Thoracic aorta (tissue), 2 donors: Measurements from ENCODE around the gene SPRTN. TPM values are rescaled to one million over a fixed set of nuclear protein-coding genes. Genes with fewer than 3 reads are reported as not detected.

Experiments
- ATAC-seq: fragments of 150-250 bp; one replicate; pipeline ENCODE4 v1.8.0; 2017; ENCODE audit warnings: low read depth; ENCODE audit not compliant: insufficient number of reproducible peaks, low FRiP score
- DNase-seq: peaks from one replicate; pipeline ENCODE4 v3.0.0-alpha.2; 2020; ENCODE audit warnings: low spot score
- H3K27ac ChIP-seq, 2 donors: fragments of 200-600 bp; sonication (generic); 1 replicate in 1 of 2; 2 replicates in 1 of 2; pipeline ENCODE4 v1.5.1; 2016; ENCODE audit warnings: mild to moderate bottlenecking in 2 of 2, moderate library complexity in 2 of 2
- H3K27me3 ChIP-seq: fragments of 200-600 bp; sonication (generic); replicated peaks from 2 replicates; pipeline ENCODE4 v1.6.0; 2016; ENCODE audit warnings: mild to moderate bottlenecking; ENCODE audit not compliant: insufficient read depth
- H3K36me3 ChIP-seq: fragments of 200-600 bp; sonication (generic); one replicate; pipeline ENCODE4 v1.5.1; 2016
- H3K4me1 ChIP-seq, 2 donors: fragments of 200-600 bp; sonication (generic); 1 replicate in 1 of 2; 2 replicates in 1 of 2; pipeline versions ENCODE4 v1.5.1 to v1.6.0; 2016; ENCODE audit warnings: low read depth in 2 of 2, mild to moderate bottlenecking in 1 of 2; ENCODE audit not compliant: control insufficient read depth in 1 of 2
- H3K4me3 ChIP-seq: fragments of 200-600 bp; sonication (generic); 2 replicates; pipeline ENCODE4 v1.5.1; 2016; ENCODE audit warnings: mild to moderate bottlenecking
- H3K9me3 ChIP-seq: fragments of 200-600 bp; sonication (generic); 2 replicates; pipeline ENCODE4 v1.5.1; 2016
- total RNA-seq, 2 donors: library from RNA; depleted of rRNA; stranded (reverse); fragments of >200 nt; gene quantifications; one replicate each; pipeline versions ENCODE4 v1.1.0 to v1.2.3, GENCODE V29; 2016
- TF ChIP-seq, protein P1 (sequence below): fragments of 200-600 bp; sonication (generic); IDR thresholded peaks from one replicate; pipeline ENCODE4 v1.5.1; 2019; ENCODE audit warnings: antibody characterized with exemption

The SPRTN gene
- total RNA-seq, 2 donors from 2014 or later: 12.7 to 18.4 TPM

DNA sequence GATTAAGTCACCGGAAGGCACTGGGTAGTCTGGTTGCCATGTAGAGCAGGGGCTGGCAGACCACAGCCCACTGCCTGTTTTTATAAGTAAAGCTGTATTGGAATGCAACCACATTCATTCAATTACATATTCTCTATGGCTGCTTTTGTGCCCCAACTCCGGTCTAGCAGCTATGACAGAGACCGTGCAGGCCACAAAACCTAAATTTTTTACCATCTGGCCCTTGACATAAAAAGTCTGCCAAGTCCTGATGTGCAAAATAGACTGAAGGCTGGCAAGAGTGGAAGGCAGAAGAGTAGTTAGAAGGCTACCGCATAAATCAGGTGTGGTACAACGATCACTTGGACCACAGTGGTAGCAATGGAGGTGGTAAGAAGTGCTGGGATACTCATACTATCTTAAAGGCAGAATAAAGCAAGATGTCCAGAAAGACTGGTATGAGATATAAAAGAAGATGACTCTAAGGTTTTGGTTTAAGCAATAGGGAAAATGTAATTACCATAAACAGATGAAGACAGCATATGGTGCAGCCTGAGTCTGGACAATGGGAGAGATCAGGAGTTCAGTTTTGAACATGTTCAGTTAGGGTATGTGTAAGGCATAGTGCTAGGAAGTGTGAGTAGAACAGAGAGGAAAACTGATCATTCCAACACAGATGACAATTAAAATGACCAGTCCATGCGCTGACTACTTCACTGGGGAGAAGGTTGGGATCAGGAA is 46.8 kb downstream of the SPRTN start:
- DNase-seq (no peak), ATAC-seq (no peak)
- H3K9me3 ChIP-seq: no peaks in the 10 kb centered on the region
- peaks cover 3 to 32% of the 10 kb centered on the region in 2 donors for H3K4me1 ChIP-seq
- H3K27me3 ChIP-seq: no peaks in the 10 kb centered on the region
- H3K36me3 ChIP-seq: no peaks in the 10 kb centered on the region
- TF ChIP-seq, protein P1, sequence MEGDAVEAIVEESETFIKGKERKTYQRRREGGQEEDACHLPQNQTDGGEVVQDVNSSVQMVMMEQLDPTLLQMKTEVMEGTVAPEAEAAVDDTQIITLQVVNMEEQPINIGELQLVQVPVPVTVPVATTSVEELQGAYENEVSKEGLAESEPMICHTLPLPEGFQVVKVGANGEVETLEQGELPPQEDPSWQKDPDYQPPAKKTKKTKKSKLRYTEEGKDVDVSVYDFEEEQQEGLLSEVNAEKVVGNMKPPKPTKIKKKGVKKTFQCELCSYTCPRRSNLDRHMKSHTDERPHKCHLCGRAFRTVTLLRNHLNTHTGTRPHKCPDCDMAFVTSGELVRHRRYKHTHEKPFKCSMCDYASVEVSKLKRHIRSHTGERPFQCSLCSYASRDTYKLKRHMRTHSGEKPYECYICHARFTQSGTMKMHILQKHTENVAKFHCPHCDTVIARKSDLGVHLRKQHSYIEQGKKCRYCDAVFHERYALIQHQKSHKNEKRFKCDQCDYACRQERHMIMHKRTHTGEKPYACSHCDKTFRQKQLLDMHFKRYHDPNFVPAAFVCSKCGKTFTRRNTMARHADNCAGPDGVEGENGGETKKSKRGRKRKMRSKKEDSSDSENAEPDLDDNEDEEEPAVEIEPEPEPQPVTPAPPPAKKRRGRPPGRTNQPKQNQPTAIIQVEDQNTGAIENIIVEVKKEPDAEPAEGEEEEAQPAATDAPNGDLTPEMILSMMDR: no peak
- no peak overlapping the region for H3K27ac ChIP-seq
- no peak overlapping the region for H3K4me3 ChIP-seq

DNA sequence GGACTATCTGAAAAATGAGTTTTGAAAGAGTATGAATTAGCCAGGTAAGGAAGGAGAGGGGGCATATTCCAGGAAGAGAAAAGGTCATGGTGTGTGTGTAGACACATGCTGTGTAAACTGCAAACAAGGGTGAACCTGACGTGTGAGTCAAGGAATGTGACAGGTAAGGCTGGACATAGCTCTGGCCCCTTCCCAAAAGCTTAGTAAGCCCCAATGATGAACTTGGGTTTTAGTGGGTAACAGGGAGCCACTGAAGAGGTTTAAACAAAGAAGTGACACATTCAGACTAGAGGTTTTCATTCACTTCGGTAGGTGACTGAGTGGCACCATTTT is 47.3 kb downstream of the SPRTN start:
- DNase-seq (no peak), ATAC-seq (no peak)
- no peak overlapping the region for H3K4me3 ChIP-seq
- peaks cover 3 to 37% of the 10 kb centered on the region in 2 donors for H3K4me1 ChIP-seq
- no peaks in the 10 kb centered on the region for H3K27me3 ChIP-seq
- no peaks in the 10 kb centered on the region for H3K36me3 ChIP-seq
- no peak overlapping the region for H3K27ac ChIP-seq
- TF ChIP-seq, protein P1: no peak
- no peaks in the 10 kb centered on the region for H3K9me3 ChIP-seq

DNA sequence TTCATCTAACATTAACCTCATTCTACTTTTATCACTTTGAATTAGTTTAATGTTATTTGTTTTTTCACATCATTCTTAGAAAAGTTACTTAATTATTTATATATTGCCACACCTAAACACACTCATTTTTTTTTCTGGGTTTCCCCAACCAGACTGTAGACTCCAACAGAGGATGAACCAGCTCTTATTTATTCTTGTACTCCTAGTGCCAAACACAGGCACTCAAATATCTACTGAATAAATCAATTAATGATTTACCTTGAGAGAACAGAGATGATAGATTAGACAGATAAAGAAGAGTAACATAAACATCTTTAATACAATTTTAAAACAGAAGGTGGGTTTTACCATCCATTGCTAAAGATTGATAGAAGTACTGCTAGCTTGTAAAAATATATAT is 48.4 kb downstream of the SPRTN start:
- no peak for ATAC-seq
- peaks cover 3 to 39% of the 10 kb centered on the region in 2 donors for H3K4me1 ChIP-seq

DNA sequence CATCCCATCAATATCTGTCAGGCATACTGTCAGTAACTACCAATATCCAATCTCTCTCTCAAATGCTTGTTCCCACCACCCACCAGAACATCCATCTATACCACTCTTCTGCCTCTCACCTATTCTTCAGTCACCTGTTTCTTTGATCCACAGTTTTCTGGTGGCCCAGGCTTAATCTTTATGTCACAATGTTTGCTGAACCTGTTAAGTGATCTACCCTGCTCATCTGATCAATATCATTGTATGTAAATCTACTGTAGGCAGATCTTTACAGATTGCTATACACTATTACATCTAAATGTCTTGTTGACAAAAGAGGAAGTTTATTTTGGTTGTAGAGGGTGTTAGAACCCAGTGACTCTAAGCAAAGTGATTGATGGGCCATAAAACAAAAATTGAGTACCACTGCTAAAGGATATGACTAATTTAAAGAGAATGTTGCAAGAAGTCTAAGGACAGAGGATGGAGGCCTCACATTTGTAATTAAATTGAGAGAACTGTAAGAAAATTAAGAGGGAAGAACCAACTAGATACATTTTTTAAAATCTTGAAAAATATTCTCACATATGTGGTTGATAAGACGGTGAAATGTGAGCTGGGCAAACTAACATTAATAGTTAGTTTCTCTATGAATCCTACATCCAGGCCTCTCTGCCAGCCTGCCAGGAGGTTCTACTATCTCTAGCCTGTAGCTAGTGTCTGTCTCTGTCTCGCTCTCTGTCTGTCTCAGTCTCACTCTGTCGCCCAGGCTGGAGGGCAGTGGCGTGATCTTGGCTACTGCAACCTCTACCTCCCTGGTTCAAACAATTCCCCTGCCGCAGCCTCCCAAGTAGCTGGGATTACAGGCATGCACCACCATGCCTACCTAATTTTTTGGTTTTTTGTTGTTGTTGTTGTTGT is 49.9 kb downstream of the SPRTN start:
- no peak overlapping the region for H3K4me3 ChIP-seq
- H3K4me1 ChIP-seq: peaks cover 0 to 29% of the 10 kb centered on the region in 2 donors
- ATAC-seq (no peak), DNase-seq (no peak)
- no peaks in the 10 kb centered on the region for H3K36me3 ChIP-seq
- no peaks in the 10 kb centered on the region for H3K27me3 ChIP-seq
- no peak overlapping the region for H3K27ac ChIP-seq
- H3K9me3 ChIP-seq: no peaks in the 10 kb centered on the region
- TF ChIP-seq, protein P1: no peak

More for the DNA sequence above, 48.4 kb downstream of the SPRTN start:
- H3K27me3 ChIP-seq: no peaks in the 10 kb centered on the region
- H3K36me3 ChIP-seq: no peaks in the 10 kb centered on the region
- TF ChIP-seq, protein P1: no peak
- no peaks in the 10 kb centered on the region for H3K9me3 ChIP-seq
- H3K4me3 ChIP-seq: no peak overlapping the region
- no peak for DNase-seq
- H3K27ac ChIP-seq: no peak overlapping the region

DNA sequence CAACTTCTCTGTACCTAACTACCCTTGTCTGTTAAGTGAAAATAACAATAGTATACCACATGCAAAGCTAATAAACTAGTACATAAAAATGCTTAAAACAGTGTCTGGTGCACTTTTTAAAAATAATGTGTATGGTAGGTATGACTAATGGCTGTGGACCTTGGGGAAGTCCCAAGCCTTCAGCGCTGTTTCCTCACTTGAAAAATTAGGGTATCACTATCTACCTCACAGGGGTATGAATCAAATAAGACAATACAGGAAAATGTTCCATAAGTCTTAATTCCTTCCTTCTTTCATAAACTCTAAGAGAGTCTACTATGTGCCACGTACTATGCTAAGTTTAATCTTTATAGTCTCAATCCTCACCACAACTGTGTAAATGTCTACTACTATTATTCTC is 52.0 kb downstream of the SPRTN start:
- H3K4me3 ChIP-seq: no peak overlapping the region
- no peaks in the 10 kb centered on the region for H3K27me3 ChIP-seq
- no peaks in the 10 kb centered on the region for H3K36me3 ChIP-seq
- TF ChIP-seq, protein P1: no peak
- no peak for DNase-seq
- peaks cover 0 to 26% of the 10 kb centered on the region in 2 donors for H3K4me1 ChIP-seq
- ATAC-seq: no peak
- no peak overlapping the region for H3K27ac ChIP-seq
- no peaks in the 10 kb centered on the region for H3K9me3 ChIP-seq
